H4 (cell line): ENCODE data around the gene POU3F2. TPM values are rescaled to one million over a fixed set of nuclear protein-coding genes. Genes with fewer than 3 reads are reported as not detected.

Source experiments
- DNase-seq: peaks from one replicate; pipeline ENCODE4 v3.0.0-alpha.2; 2015; ENCODE audit warnings: low spot score
- total RNA-seq: library from RNA; depleted of rRNA; stranded (reverse); fragments of >200 nt; shearing (Covaris generic); gene quantifications from 2 replicates; pipeline ENCODE4 v1.2.3, GENCODE V29; 2014; rRNA removed

POU3F2 gene
- total RNA-seq, 1 experiment from 2014 or later, result 0.10 TPM

DNA sequence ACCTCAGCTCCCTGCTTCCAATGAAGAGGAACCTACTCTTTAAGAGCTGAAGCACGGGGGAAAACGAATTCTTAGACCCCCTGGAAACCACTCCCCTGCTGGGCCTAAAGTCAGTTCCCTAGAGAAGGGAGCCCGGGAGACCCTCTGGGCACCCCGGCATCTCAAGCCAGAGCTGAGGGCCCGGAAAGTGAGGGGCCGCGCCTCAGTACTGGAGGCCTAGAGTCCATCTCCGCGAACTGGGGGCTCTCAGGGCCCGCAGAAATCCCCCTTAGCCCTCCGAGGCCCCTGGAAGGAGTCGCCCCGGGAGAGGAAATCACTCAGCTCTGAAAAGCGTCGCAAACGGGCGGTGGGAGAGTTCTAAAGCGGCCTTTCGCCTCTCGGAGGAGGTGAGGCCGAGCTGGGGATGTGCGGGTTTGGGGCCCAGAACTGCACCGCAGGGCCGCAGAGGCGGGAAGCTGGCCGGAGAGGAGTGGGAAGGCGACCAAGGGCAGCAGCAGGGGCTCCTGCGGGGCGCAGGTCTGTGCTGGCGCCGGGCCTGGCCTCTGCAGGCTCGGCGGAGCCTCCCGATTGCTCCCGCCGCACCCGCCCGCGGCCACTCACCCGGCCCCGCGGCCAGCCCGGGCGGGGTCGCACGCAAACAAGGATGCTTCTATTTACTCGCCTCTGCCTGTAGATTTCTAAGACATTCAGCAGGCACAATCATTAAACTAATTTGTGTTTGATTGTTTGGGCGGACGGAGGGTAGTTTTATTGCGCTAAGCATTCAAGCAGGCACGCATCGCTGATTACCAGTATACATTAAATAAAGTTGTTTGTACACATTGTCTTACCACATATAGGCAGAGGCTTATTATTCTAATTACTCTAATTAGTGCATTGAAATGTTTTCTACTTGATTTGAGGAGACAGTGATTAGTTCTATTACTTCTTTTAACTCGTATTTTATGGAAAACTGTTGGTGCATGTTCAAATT is 9.2 kb downstream of the POU3F2 start:
- no peak for DNase-seq

- no peak for DNase-seq
These were observed 10.2 kb downstream of the POU3F2 start for GRCh38 chr6:98844244-98845210.

DNA sequence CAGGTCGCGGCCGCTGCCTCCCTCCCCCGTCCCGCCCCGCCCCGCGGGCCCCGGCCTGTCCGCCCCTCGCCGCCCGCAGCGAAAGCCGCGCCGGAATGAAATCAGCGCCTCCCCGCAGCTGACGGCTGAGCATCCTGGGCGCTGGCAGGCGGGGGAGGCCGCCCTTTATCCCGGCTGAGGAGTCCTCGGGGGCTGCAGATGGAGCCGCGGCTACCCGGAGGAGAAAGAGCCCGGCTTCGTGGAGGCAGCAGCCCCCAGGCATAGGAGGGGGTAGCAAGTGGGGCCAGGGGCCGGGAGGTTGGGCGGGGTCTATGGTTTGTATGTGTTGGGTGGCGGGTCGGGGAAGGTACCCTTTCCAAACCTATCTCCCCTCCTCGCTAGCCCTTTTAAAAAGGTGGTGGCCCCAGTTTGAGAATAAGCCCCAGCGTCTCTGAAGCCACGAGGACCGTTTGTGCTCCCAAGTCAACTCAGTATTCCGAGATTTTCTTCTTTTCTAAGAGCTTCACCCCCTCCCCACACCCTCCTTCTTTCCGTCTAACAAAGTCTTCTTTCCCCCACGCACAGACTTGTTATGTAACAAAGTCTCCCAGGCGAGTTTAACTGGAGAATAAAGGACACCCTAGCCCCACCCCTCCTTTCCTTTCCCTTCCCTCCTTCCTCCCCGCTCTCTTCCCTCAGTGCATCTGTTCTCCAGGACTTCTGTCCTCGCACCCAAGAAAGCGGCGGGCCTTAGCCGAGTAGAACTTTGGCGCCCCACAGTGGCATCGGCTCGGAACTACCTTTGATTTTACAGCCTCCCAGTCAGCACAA is 11.0 kb downstream of the POU3F2 start:
- peak; percentile 83 for DNase-seq

- DNase-seq, result no peak
These were observed 11.6 kb downstream of the POU3F2 start for GRCh38 chr6:98846021-98846380.

- DNase-seq, result no peak
These were observed 13.0 kb downstream of the POU3F2 start for GRCh38 chr6:98847416-98847778.

- DNase-seq, result no peak
These were observed 13.6 kb downstream of the POU3F2 start for GRCh38 chr6:98847779-98848538.

- no peak for DNase-seq
These were observed 14.3 kb downstream of the POU3F2 start for GRCh38 chr6:98848539-98849242.

GRCh38 chr6:98864497-98864896 is 30.1 kb downstream of the POU3F2 start:
- no peak for DNase-seq

DNA sequence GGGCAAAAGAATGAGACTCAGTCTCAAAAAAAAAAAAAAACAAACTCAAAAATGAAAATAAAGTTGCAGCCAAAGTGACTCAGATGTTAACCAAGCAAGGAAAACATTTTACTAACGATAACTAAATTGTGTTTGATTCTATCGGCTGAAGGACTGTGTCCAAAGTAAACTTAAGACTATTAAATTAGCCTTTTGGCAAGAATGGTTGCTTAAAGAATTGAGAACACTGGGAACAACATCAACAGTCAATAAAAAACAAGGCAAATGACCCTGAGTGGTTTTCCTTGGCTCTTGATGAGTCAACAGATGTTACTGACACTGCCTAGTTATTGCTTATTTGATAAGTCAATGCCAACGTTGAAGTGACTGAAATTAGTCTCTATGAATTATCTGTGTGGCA is 36.7 kb downstream of the POU3F2 start:
- DNase-seq, result no peak

DNA sequence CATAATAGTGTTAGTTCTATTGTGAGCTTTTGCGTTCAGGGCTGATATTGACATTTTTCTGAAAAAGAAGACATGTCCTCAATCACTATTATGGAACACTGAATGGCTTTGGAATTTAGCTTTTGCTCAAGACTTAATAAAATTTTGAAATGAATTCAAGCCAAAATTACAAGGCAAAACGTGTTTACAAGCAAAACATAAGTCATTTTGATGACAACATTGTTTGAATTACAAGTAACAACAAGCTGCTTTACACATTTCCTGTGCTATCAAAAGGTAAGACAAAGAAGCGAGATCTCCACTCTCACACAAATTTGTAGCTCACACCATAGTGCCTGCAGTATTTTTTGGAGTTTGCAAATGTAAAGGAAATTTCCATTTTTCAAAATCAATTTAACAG is 37.4 kb downstream of the POU3F2 start:
- no peak for DNase-seq

DNA sequence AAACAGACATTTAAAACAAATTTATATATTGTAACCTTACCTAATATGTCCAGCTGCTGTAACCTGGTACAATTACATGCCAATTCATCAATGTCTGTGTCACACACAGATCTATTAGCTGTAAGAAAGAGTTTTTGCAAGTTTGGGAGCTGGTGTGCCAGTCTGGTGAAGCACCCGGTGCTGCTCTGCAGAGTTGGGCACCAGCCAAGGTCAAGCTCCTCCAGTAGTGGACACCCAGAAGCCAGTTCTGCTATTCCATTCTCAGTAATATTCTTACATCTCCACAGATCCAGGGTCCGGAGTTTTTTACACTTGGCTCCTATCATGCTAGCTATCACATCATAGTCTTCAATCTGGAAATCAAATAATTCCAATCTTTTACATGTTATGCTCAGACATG is 41.0 kb downstream of the POU3F2 start:
- no peak for DNase-seq

DNA sequence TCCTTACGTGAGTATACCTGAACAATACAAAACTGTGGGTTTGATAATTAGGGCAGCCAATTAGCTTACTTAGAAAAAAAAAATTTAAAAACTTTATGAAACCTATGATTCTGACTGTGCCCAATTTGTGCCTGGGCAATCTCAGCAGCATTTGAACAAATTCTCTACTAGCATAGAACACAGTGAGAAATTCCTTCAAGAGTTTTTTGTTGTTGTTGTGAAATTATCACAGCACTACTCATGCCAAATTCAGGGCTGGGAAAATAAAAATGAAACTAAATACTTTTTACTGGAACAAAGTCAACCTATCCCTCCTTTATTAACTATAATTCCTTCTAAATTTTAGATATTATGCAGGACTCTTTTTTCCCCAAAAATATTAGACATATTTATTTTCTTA is 42.9 kb downstream of the POU3F2 start:
- DNase-seq, result no peak

DNA sequence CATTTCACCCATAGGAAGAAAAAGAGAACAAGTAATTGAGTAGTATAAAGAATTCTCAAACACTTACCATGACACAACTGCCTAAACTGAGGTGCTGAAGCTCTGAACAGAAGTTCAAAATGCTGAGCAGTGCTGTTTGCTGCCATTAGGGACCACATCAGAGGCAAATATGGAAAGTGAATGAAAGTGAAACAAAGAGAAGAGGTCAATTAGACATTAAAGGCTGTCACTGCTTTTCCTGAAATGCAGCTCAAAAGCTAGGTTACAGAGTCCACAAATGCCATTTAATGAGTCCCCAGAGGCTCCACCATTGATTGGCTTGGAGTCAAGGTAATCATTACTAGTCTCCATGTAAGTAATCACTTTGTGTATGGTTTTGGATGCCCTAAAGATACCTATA is 46.1 kb downstream of the POU3F2 start:
- DNase-seq, result no peak

DNA sequence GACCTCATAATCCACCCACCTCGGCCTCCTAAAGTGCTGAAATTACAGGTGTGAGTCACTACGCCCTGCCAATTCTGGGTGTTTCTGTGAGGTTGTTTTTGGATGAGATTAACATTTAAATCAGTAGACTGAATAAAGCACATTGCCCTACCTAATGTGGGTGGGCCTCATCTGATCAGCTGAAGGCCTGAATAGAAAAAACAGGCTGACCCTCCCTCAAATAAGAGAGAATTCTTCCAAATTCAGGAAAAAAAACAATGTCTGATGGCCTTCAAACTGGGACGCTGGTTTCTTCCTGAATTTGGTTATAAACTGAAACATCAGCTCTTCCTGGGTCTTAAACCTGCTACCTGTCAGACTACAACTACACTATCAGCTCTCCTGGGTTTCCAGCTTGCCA is 51.0 kb downstream of the POU3F2 start:
- DNase-seq, result no peak

- no peak for DNase-seq
These were observed 53.3 kb downstream of the POU3F2 start for GRCh38 chr6:98887650-98888049.

Other genes with a start within 250 kb of the POU3F2 start
- gene FBXL4, start 113.4 kb downstream of the POU3F2 start, total RNA-seq, result 7.9 and 8.7 TPM in 2 replicates